Neuronal stem cell (in vitro differentiated cells): ENCODE data around the gene MYL3.
A peak's percentile ranks its signal among the peaks of the same experiment; 100 is the strongest.

ENCODE experiments used
- DNase-seq: peaks from one replicate; pipeline ENCODE4 v3.0.0-alpha.2; 2013; ENCODE audit warnings: low spot score
- H2AFZ ChIP-seq: one replicate; pipeline ENCODE4 v1.6.1; 2013; ENCODE audit warnings: mild to moderate bottlenecking, low read length, inconsistent platforms
- H2AK5ac ChIP-seq: 2 replicates; pipeline ENCODE4 v1.6.1; 2013; ENCODE audit warnings: low read depth, mild to moderate bottlenecking, inconsistent platforms, low read length, moderate library complexity, mixed read lengths
- H2BK120ac ChIP-seq: 2 replicates; pipeline ENCODE4 v1.6.1; 2013; ENCODE audit warnings: low read depth, mild to moderate bottlenecking, inconsistent platforms, low read length, moderate library complexity, mixed read lengths
- H2BK12ac ChIP-seq: one replicate; pipeline ENCODE4 v1.6.1; 2013; ENCODE audit warnings: low read length, inconsistent platforms
- H2BK15ac ChIP-seq: 2 replicates; pipeline ENCODE4 v1.6.1; 2013; ENCODE audit warnings: mild to moderate bottlenecking, low read length, inconsistent platforms, mixed read lengths
- H2BK5ac ChIP-seq: one replicate; pipeline ENCODE4 v1.6.1; 2013; ENCODE audit warnings: inconsistent platforms, mild to moderate bottlenecking, low read length, moderate library complexity
- H3K14ac ChIP-seq: one replicate; pipeline ENCODE4 v1.6.1; 2013; ENCODE audit warnings: low read length, inconsistent platforms
- H3K18ac ChIP-seq: 2 replicates; pipeline ENCODE4 v1.6.1; 2013; ENCODE audit warnings: low read length, inconsistent platforms
- H3K23ac ChIP-seq: 2 replicates; pipeline ENCODE4 v1.6.1; 2013; ENCODE audit warnings: low read depth, mild to moderate bottlenecking, mixed read lengths, low read length, inconsistent platforms; ENCODE audit not compliant: poor library complexity
- H3K27ac ChIP-seq: replicated peaks from 3 replicates; pipeline ENCODE4 v1.5.1; 2013; ENCODE audit warnings: low read length, inconsistent platforms
- H3K27me3 ChIP-seq, 3 experiments: 2 replicates each; pipeline ENCODE4 v1.6.1; 2013; ENCODE audit warnings: low read length in 3 of 3, mild to moderate bottlenecking in 2 of 3, inconsistent platforms in 1 of 3, low read depth in 1 of 3, mixed read lengths in 1 of 3, moderate library complexity in 1 of 3; ENCODE audit not compliant: control insufficient read depth in 3 of 3, insufficient read depth in 3 of 3
- H3K36me3 ChIP-seq, 2 donors: replicated peaks in 1 of 2; 2 replicates each; pipeline ENCODE4 v1.6.1; 2013; ENCODE audit warnings: low read length in 2 of 2; ENCODE audit not compliant: control insufficient read depth in 2 of 2, insufficient read depth in 2 of 2
- H3K4ac ChIP-seq: 2 replicates; pipeline ENCODE4 v1.6.1; 2013; ENCODE audit warnings: inconsistent platforms, mild to moderate bottlenecking, low read length, moderate library complexity
- H3K4me1 ChIP-seq, 2 donors: 1 replicate in 1 of 2; 2 replicates in 1 of 2; pipeline ENCODE4 v1.6.1; 2013; ENCODE audit warnings: low read length in 2 of 2, low read depth in 1 of 2; ENCODE audit not compliant: control insufficient read depth in 2 of 2, insufficient read depth in 1 of 2
- H3K4me2 ChIP-seq: one replicate; pipeline ENCODE4 v1.6.1; 2013; ENCODE audit warnings: mild to moderate bottlenecking, low read length, inconsistent platforms; ENCODE audit not compliant: insufficient read depth, poor library complexity, severe bottlenecking
- H3K4me3 ChIP-seq, 2 donors: 2 replicates each; pipeline ENCODE4 v1.5.1; 2013; ENCODE audit warnings: low read length in 2 of 2, mild to moderate bottlenecking in 2 of 2, inconsistent platforms in 1 of 2, moderate library complexity in 1 of 2
- H3K79me1 ChIP-seq: one replicate; pipeline ENCODE4 v1.6.1; 2013; ENCODE audit warnings: low read depth, mild to moderate bottlenecking, inconsistent platforms, low read length, moderate library complexity
- H3K9ac ChIP-seq: one replicate; pipeline ENCODE4 v1.6.1; 2013; ENCODE audit warnings: mild to moderate bottlenecking, low read depth, low read length, inconsistent platforms; ENCODE audit not compliant: poor library complexity
- H3K9me3 ChIP-seq, 2 donors: replicated peaks in 1 of 2; 2 replicates each; pipeline versions ENCODE3 to v1.6.1; 2013; ENCODE audit warnings: low read length in 2 of 2, mild to moderate bottlenecking in 2 of 2, inconsistent platforms in 1 of 2, low read depth in 1 of 2, mixed read lengths in 1 of 2, moderate library complexity in 1 of 2; ENCODE audit not compliant: control insufficient read depth in 2 of 2, insufficient read depth in 1 of 2
- H4K8ac ChIP-seq: one replicate; pipeline ENCODE4 v1.6.1; 2013; ENCODE audit warnings: low read depth, mild to moderate bottlenecking, inconsistent platforms, low read length, moderate library complexity
- H4K91ac ChIP-seq: one replicate; pipeline ENCODE4 v1.6.1; 2013; ENCODE audit warnings: low read length, low read depth, mild to moderate bottlenecking, inconsistent platforms; ENCODE audit not compliant: poor library complexity
- WGBS, 2 donors: extraction: QIAGEN DNeasy Blood & Tissue Kit; methylation state at CpG; one replicate each; pipeline ENCODE4 v1.1.7; 2013; ENCODE audit warnings: missing lambda C conversion rate in 2 of 2, mixed read lengths in 1 of 2; ENCODE audit not compliant: insufficient read length in 2 of 2, insufficient replicate concordance in 1 of 2; ENCODE audit errors: extremely low coverage in 2 of 2; 5-methylcytosine and 5-hydroxymethylcytosine counted together

Gene MYL3

GRCh38 chr3:46831841-46832240 lies 31.4 kb downstream of the MYL3 start:
- Histone ChIP-seq H3K4me3 (no peak overlapping the region), H2BK15ac (no peak overlapping the region), H2AK5ac (no peak overlapping the region), H3K4me1 (no peaks in the 10 kb centered on the region), H2BK120ac (no peak overlapping the region), H3K79me1 (no peaks in the 10 kb centered on the region), H2AFZ (no peak overlapping the region), H3K4ac (no peak overlapping the region), H2BK5ac (no peak overlapping the region), H3K27me3 (peaks cover 0 to 3% (median 0%) of the 10 kb centered on the region in 3 experiments), H3K14ac (no peak overlapping the region), H3K36me3 (no peaks in the 10 kb centered on the region), H2BK12ac (no peak overlapping the region), H3K18ac (no peak overlapping the region), H3K9me3 (no peaks in the 10 kb centered on the region), H3K27ac (no peak overlapping the region), H3K9ac (no peak overlapping the region), H4K8ac (no peak overlapping the region), H4K91ac (no peak overlapping the region), H3K4me2 (no peak overlapping the region), H3K23ac (no peak overlapping the region)
- DNase-seq = no peak
- WGBS, 2 donors = no CpG with 5 or more reads among the region's 1 CpG

DNA sequence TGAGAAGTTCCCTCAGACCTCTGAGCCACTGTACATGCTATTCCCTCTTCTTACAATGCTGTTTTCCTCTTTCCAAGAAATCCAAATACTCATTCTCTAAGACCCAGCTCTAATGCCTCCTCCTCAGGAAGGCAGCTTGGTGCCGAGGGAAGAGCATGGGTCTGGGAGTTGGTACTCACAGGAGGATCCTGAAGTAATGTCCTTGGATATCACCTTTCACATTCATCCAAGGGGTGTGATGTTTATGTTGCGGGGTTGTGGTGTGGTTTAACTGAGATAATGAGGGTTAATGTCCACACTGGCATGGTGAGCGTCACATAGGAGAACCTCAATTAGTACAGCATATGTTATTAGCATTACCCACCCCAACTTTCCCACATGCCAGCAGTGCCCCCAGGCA lies 31.9 kb downstream of the MYL3 start:
- DNase-seq = no peak
- H3K4me3 ChIP-seq = no peak overlapping the region
- WGBS, 2 donors = no CpG with 5 or more reads among the region's 3 CpGs

GRCh38 chr3:46830801-46831200 lies 32.4 kb downstream of the MYL3 start:
- no peak overlapping the region for H3K4me3 ChIP-seq
- WGBS, 2 donors = no CpG with 5 or more reads among the region's 2 CpGs
- DNase-seq = no peak

More for the DNA sequence above, 31.9 kb downstream of the MYL3 start:
- Histone ChIP-seq H2BK15ac (no peak overlapping the region), H4K8ac (no peak overlapping the region), H3K23ac (no peak overlapping the region), H2AK5ac (no peak overlapping the region), H3K14ac (no peak overlapping the region), H3K4me2 (no peak overlapping the region), H2BK5ac (no peak overlapping the region), H3K4ac (no peak overlapping the region), H4K91ac (no peak overlapping the region), H3K9ac (no peak overlapping the region), H3K36me3 (no peaks in the 10 kb centered on the region), H3K27ac (no peak overlapping the region), H3K18ac (no peak overlapping the region), H2AFZ (no peak overlapping the region), H3K9me3 (no peaks in the 10 kb centered on the region), H3K27me3 (no peaks in the 10 kb centered on the region), H3K4me1 (no peaks in the 10 kb centered on the region), H3K79me1 (no peaks in the 10 kb centered on the region), H2BK120ac (no peak overlapping the region), H2BK12ac (no peak overlapping the region)

GRCh38 chr3:46829699-46830208 lies 33.5 kb downstream of the MYL3 start:
- Histone ChIP-seq H3K4me2 (no peak overlapping the region), H2BK5ac (no peak overlapping the region), H3K27ac (no peak overlapping the region), H3K4ac (no peak overlapping the region), H2AFZ (no peak overlapping the region), H3K9me3 (no peaks in the 10 kb centered on the region), H3K9ac (no peak overlapping the region), H3K79me1 (no peaks in the 10 kb centered on the region), H3K18ac (peak overlapping the region; percentile 42), H2BK15ac (no peak overlapping the region), H3K4me3 (no peak overlapping the region), H2AK5ac (peak overlapping the region; percentile 2), H2BK12ac (no peak overlapping the region), H4K8ac (no peak overlapping the region), H3K36me3 (no peaks in the 10 kb centered on the region), H3K23ac (no peak overlapping the region), H3K27me3 (no peaks in the 10 kb centered on the region), H4K91ac (no peak overlapping the region), H2BK120ac (no peak overlapping the region), H3K14ac (no peak overlapping the region), H3K4me1 (peaks cover 0 to 1% of the 10 kb centered on the region in 2 donors)
- WGBS, 2 donors = no CpG with 5 or more reads among the region's 4 CpGs
- DNase-seq = no peak

More at GRCh38 chr3:46830801-46831200, 32.4 kb downstream of the MYL3 start:
- no peak overlapping the region for H3K27ac ChIP-seq
- no peak overlapping the region for H3K23ac ChIP-seq
- H4K8ac ChIP-seq = no peak overlapping the region
- no peak overlapping the region for H2BK120ac ChIP-seq
- no peak overlapping the region for H3K4ac ChIP-seq
- no peak overlapping the region for H2BK12ac ChIP-seq
- H2AK5ac ChIP-seq = no peak overlapping the region
- H4K91ac ChIP-seq = no peak overlapping the region
- H2BK5ac ChIP-seq = no peak overlapping the region
- H3K27me3 ChIP-seq = no peaks in the 10 kb centered on the region
- no peaks in the 10 kb centered on the region for H3K79me1 ChIP-seq
- H3K4me2 ChIP-seq = no peak overlapping the region
- no peak overlapping the region for H2BK15ac ChIP-seq
- no peak overlapping the region for H3K18ac ChIP-seq
- no peaks in the 10 kb centered on the region for H3K4me1 ChIP-seq
- H2AFZ ChIP-seq = no peak overlapping the region
- H3K14ac ChIP-seq = no peak overlapping the region
- H3K36me3 ChIP-seq = no peaks in the 10 kb centered on the region
- H3K9ac ChIP-seq = no peak overlapping the region
- H3K9me3 ChIP-seq = no peaks in the 10 kb centered on the region
